ENCODE measurements around the gene SASS6. TPM values are rescaled to one million over a fixed set of nuclear protein-coding genes. Genes with fewer than 3 reads are reported as not detected.

SASS6 gene
- total and polyA plus RNA-seq, 9 of the 15 experiments (the other 6 are each of a cell fraction or from before 2014, with no cell fraction given): 11.6 to 34.1 (median 18.0) TPM

DNA sequence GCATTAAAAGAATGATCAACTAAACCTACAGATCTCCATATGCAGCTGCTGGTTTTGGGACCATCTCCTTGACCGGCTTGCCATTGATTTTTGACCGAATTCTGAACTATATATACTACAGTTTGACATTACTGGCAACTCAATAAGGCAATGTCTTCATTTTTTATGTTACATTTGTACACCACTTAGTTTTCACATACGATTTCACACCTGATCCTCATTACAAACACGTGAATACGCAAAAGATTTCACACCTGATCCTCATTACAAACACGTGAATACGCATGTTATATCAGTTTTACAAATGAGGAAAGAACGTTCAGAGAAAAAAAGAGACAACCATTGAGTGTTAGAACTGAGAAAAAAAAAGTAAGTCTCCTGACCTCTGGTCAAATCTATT lies 1.1 kb downstream of the SASS6 start (continued):
- TF ChIP-seq, protein P1, sequence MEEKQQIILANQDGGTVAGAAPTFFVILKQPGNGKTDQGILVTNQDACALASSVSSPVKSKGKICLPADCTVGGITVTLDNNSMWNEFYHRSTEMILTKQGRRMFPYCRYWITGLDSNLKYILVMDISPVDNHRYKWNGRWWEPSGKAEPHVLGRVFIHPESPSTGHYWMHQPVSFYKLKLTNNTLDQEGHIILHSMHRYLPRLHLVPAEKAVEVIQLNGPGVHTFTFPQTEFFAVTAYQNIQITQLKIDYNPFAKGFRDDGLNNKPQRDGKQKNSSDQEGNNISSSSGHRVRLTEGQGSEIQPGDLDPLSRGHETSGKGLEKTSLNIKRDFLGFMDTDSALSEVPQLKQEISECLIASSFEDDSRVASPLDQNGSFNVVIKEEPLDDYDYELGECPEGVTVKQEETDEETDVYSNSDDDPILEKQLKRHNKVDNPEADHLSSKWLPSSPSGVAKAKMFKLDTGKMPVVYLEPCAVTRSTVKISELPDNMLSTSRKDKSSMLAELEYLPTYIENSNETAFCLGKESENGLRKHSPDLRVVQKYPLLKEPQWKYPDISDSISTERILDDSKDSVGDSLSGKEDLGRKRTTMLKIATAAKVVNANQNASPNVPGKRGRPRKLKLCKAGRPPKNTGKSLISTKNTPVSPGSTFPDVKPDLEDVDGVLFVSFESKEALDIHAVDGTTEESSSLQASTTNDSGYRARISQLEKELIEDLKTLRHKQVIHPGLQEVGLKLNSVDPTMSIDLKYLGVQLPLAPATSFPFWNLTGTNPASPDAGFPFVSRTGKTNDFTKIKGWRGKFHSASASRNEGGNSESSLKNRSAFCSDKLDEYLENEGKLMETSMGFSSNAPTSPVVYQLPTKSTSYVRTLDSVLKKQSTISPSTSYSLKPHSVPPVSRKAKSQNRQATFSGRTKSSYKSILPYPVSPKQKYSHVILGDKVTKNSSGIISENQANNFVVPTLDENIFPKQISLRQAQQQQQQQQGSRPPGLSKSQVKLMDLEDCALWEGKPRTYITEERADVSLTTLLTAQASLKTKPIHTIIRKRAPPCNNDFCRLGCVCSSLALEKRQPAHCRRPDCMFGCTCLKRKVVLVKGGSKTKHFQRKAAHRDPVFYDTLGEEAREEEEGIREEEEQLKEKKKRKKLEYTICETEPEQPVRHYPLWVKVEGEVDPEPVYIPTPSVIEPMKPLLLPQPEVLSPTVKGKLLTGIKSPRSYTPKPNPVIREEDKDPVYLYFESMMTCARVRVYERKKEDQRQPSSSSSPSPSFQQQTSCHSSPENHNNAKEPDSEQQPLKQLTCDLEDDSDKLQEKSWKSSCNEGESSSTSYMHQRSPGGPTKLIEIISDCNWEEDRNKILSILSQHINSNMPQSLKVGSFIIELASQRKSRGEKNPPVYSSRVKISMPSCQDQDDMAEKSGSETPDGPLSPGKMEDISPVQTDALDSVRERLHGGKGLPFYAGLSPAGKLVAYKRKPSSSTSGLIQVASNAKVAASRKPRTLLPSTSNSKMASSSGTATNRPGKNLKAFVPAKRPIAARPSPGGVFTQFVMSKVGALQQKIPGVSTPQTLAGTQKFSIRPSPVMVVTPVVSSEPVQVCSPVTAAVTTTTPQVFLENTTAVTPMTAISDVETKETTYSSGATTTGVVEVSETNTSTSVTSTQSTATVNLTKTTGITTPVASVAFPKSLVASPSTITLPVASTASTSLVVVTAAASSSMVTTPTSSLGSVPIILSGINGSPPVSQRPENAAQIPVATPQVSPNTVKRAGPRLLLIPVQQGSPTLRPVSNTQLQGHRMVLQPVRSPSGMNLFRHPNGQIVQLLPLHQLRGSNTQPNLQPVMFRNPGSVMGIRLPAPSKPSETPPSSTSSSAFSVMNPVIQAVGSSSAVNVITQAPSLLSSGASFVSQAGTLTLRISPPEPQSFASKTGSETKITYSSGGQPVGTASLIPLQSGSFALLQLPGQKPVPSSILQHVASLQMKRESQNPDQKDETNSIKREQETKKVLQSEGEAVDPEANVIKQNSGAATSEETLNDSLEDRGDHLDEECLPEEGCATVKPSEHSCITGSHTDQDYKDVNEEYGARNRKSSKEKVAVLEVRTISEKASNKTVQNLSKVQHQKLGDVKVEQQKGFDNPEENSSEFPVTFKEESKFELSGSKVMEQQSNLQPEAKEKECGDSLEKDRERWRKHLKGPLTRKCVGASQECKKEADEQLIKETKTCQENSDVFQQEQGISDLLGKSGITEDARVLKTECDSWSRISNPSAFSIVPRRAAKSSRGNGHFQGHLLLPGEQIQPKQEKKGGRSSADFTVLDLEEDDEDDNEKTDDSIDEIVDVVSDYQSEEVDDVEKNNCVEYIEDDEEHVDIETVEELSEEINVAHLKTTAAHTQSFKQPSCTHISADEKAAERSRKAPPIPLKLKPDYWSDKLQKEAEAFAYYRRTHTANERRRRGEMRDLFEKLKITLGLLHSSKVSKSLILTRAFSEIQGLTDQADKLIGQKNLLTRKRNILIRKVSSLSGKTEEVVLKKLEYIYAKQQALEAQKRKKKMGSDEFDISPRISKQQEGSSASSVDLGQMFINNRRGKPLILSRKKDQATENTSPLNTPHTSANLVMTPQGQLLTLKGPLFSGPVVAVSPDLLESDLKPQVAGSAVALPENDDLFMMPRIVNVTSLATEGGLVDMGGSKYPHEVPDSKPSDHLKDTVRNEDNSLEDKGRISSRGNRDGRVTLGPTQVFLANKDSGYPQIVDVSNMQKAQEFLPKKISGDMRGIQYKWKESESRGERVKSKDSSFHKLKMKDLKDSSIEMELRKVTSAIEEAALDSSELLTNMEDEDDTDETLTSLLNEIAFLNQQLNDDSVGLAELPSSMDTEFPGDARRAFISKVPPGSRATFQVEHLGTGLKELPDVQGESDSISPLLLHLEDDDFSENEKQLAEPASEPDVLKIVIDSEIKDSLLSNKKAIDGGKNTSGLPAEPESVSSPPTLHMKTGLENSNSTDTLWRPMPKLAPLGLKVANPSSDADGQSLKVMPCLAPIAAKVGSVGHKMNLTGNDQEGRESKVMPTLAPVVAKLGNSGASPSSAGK (IDR thresholded peaks at IDR 0.05): peak; percentile 95
- TF ChIP-seq CHD1 (IDR thresholded peaks at IDR 0.05; ENCODE audit: low read length) (peak; percentile 11), RFX5 (IDR thresholded peaks at IDR 0.05; ENCODE audit: low read depth, low read length) (no peak)
- TF ChIP-seq, protein P2, sequence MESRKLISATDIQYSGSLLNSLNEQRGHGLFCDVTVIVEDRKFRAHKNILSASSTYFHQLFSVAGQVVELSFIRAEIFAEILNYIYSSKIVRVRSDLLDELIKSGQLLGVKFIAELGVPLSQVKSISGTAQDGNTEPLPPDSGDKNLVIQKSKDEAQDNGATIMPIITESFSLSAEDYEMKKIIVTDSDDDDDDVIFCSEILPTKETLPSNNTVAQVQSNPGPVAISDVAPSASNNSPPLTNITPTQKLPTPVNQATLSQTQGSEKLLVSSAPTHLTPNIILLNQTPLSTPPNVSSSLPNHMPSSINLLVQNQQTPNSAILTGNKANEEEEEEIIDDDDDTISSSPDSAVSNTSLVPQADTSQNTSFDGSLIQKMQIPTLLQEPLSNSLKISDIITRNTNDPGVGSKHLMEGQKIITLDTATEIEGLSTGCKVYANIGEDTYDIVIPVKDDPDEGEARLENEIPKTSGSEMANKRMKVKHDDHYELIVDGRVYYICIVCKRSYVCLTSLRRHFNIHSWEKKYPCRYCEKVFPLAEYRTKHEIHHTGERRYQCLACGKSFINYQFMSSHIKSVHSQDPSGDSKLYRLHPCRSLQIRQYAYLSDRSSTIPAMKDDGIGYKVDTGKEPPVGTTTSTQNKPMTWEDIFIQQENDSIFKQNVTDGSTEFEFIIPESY (CRISPR knock-in tag; IDR thresholded peaks at IDR 0.05): no peak

All from K562 (cell line).